HepG2 (cell line): ENCODE data around the gene DLX5. TPM values are rescaled to one million over a fixed set of nuclear protein-coding genes. Genes with fewer than 3 reads are reported as not detected.

Experiments used
- CHD2 ChIP-seq: IDR thresholded peaks from 2 replicates; pipeline ENCODE4 v1.6.1; 2011; ENCODE audit warnings: low read depth, low read length, improper control_type of control experiment
- KDM3A ChIP-seq: IDR thresholded peaks from 2 replicates; pipeline ENCODE4 v1.6.1; 2018; ENCODE audit warnings: low read depth, missing compliant biosample characterization
- MAFF ChIP-seq: IDR thresholded peaks from 2 replicates; pipeline ENCODE4 v1.6.1; 2011; ENCODE audit warnings: low read depth, low read length, improper control_type of control experiment
- MED13 ChIP-seq: sonication (generic); formaldehyde crosslinking; IDR thresholded peaks from 2 replicates; pipeline ENCODE4 v1.5.0; 2020; ENCODE audit warnings: missing genetic modification reagents
- NR2C2 ChIP-seq: sonication (generic); formaldehyde crosslinking; IDR thresholded peaks from 2 replicates; pipeline ENCODE4 v1.4.0; 2020; ENCODE audit warnings: missing genetic modification reagents, mild to moderate bottlenecking, moderate library complexity, borderline replicate concordance
- PHF20 ChIP-seq: sonication (generic); formaldehyde crosslinking; IDR thresholded peaks from 2 replicates; pipeline ENCODE4 v1.5.0; 2020; ENCODE audit warnings: mild to moderate bottlenecking, missing genetic modification reagents
- RFXAP ChIP-seq: sonication (generic); formaldehyde crosslinking; IDR thresholded peaks from 2 replicates; pipeline ENCODE4 v1.4.0; 2020; ENCODE audit warnings: missing genetic modification reagents, borderline replicate concordance
- YEATS2 ChIP-seq: sonication (generic); formaldehyde crosslinking; IDR thresholded peaks from 2 replicates; pipeline ENCODE4 v1.4.0; 2020; ENCODE audit warnings: missing genetic modification reagents, borderline replicate concordance
- ZBTB4 ChIP-seq: sonication (generic); formaldehyde crosslinking; IDR thresholded peaks from 2 replicates; pipeline ENCODE4 v1.4.0; 2020; ENCODE audit warnings: missing genetic modification reagents, mild to moderate bottlenecking, borderline replicate concordance
- ZFP36 ChIP-seq: fragments of 150-350 bp; IDR thresholded peaks from 2 replicates; pipeline ENCODE4 v1.6.1; 2018; ENCODE audit warnings: borderline replicate concordance, low read length, low read depth; ENCODE audit not compliant: partially characterized antibody
- ZNF235 ChIP-seq: sonication (generic); formaldehyde crosslinking; IDR thresholded peaks from 2 replicates; pipeline ENCODE4 v1.8.1; 2023; ENCODE audit warnings: mild to moderate bottlenecking, missing genetic modification reagents, borderline replicate concordance
- ZNF343 ChIP-seq: sonication (generic); formaldehyde crosslinking; IDR thresholded peaks from 2 replicates; pipeline ENCODE4 v1.4.0; 2020; ENCODE audit warnings: mild to moderate bottlenecking, missing genetic modification reagents
- ZNF574 ChIP-seq: sonication (generic); formaldehyde crosslinking; IDR thresholded peaks from 2 replicates; pipeline ENCODE4 v1.4.0; 2020; ENCODE audit warnings: missing genetic modification reagents
- ZNF800 ChIP-seq: sonication (generic); formaldehyde crosslinking; IDR thresholded peaks from 2 replicates; pipeline ENCODE4 v1.4.0; 2020; ENCODE audit warnings: missing genetic modification reagents
- polyA plus RNA-seq, 8 experiments: library from polyadenylated mRNA; depleted of rRNA in 3 of 8; stranded (reverse) in 7 of 8; unstranded in 1 of 8; fragments of >200 nt; fragmentation: Illumina TruSeq in 4 of 8; extraction: Trizol in 4 of 8; gene quantifications; 2 replicates each; pipeline versions ENCODE4 v1.2.1 to v1.2.3, GENCODE V29; 2011 to 2016; ENCODE audit warnings: low read depth in 4 of 8, missing spikeins in 1 of 8, mixed read lengths in 1 of 8; ENCODE audit not compliant: insufficient read depth in 1 of 8
- total RNA-seq, 5 experiments: library from RNA; depleted of rRNA; stranded (reverse); fragments of >200 nt; fragmentation: Illumina TruSeq; extraction: Trizol; gene quantifications; 2 replicates each; pipeline ENCODE4 v1.2.3, GENCODE V29; 2016; ENCODE audit warnings: low read depth in 1 of 5

Gene DLX5
- total and polyA plus RNA-seq, 2 of the 13 experiments (the other 11 are each of a cell fraction or from before 2014, with no cell fraction given), result not detected

- TF ChIP-seq ZBTB4 (CRISPR knock-in tag), result no peak
- no peak for TF ChIP-seq MED13 (CRISPR knock-in tag)
- no peak for TF ChIP-seq MAFF
- TF ChIP-seq ZNF574 (CRISPR knock-in tag), result peak; percentile 79
- TF ChIP-seq KDM3A, result no peak
- peak; percentile 93 for TF ChIP-seq RFXAP (CRISPR knock-in tag)
- no peak for TF ChIP-seq ZNF343
- TF ChIP-seq NR2C2 (CRISPR knock-in tag), result no peak
- TF ChIP-seq YEATS2 (CRISPR knock-in tag), result no peak
- no peak for TF ChIP-seq ZFP36
- TF ChIP-seq ZNF235 (CRISPR knock-in tag), result no peak
- no peak for TF ChIP-seq ZNF800 (CRISPR knock-in tag)
- TF ChIP-seq CHD2, result peak; percentile 35; the same call in 1 of the 2 replicates
- TF ChIP-seq PHF20 (CRISPR knock-in tag), result peak; percentile 58
These were observed 19.2 kb downstream of the DLX5 start, which contains the start of gene DLX6 (continued) for GRCh38 chr7:97005183-97006054.
